ENCODE results near the gene GHDC.

The GHDC gene

GRCh38 chr17:42203354-42203753 lies 9.1 kb upstream of the GHDC start:
- Histone ChIP-seq H3K9me3 (ENCODE audit: control insufficient read depth in 2 of 2, low read length in 2 of 2) (no peaks in the 10 kb centered on the region), H3K9ac (ENCODE audit: low read depth in 1 of 2, low read length in 2 of 2) (no peak overlapping the region), H3K27me3 (ENCODE audit: control insufficient read depth in 2 of 2, insufficient read depth in 2 of 2, low read length in 2 of 2) (no peaks in the 10 kb centered on the region), H3K36me3 (ENCODE audit: control insufficient read depth in 2 of 2, insufficient read depth in 2 of 2, low read length in 2 of 2) (peaks cover 22 to 33% of the 10 kb centered on the region in 2 donors), H3K4me3 (ENCODE audit: low read length in 2 of 2) (no peak overlapping the region), H3K4me1 (ENCODE audit: control insufficient read depth in 2 of 2, insufficient read depth in 2 of 2, low read length in 2 of 2) (peaks cover 3 to 13% of the 10 kb centered on the region in 2 donors), H3K27ac (ENCODE audit: low read depth in 2 of 2, low read length in 2 of 2) (no peak overlapping the region)

GRCh38 chr17:42202696-42203095 lies 8.4 kb upstream of the GHDC start:
- Histone ChIP-seq H3K27ac (ENCODE audit: low read depth in 2 of 2, low read length in 2 of 2) (no peak overlapping the region), H3K4me1 (ENCODE audit: control insufficient read depth in 2 of 2, insufficient read depth in 2 of 2, low read length in 2 of 2) (peaks cover 3 to 13% of the 10 kb centered on the region in 2 donors), H3K9ac (ENCODE audit: low read depth in 1 of 2, low read length in 2 of 2) (no peak overlapping the region), H3K36me3 (ENCODE audit: control insufficient read depth in 2 of 2, insufficient read depth in 2 of 2, low read length in 2 of 2) (peaks cover 22 to 33% of the 10 kb centered on the region in 2 donors), H3K27me3 (ENCODE audit: control insufficient read depth in 2 of 2, insufficient read depth in 2 of 2, low read length in 2 of 2) (no peaks in the 10 kb centered on the region), H3K4me3 (ENCODE audit: low read length in 2 of 2) (no peak overlapping the region), H3K9me3 (ENCODE audit: control insufficient read depth in 2 of 2, low read length in 2 of 2) (no peaks in the 10 kb centered on the region)

GRCh38 chr17:42202159-42202558 lies 7.9 kb upstream of the GHDC start:
- Histone ChIP-seq H3K27me3 (ENCODE audit: control insufficient read depth in 2 of 2, insufficient read depth in 2 of 2, low read length in 2 of 2) (no peaks in the 10 kb centered on the region), H3K36me3 (ENCODE audit: control insufficient read depth in 2 of 2, insufficient read depth in 2 of 2, low read length in 2 of 2) (peaks cover 18 to 28% of the 10 kb centered on the region in 2 donors), H3K27ac (ENCODE audit: low read depth in 2 of 2, low read length in 2 of 2) (no peak overlapping the region), H3K4me1 (ENCODE audit: control insufficient read depth in 2 of 2, insufficient read depth in 2 of 2, low read length in 2 of 2) (peaks cover 3 to 13% of the 10 kb centered on the region in 2 donors), H3K9ac (ENCODE audit: low read depth in 1 of 2, low read length in 2 of 2) (no peak overlapping the region), H3K4me3 (ENCODE audit: low read length in 2 of 2) (no peak overlapping the region), H3K9me3 (ENCODE audit: control insufficient read depth in 2 of 2, low read length in 2 of 2) (no peaks in the 10 kb centered on the region)

- Histone ChIP-seq H3K4me3 (ENCODE audit: low read length in 2 of 2) (no peak overlapping the region), H3K27ac (ENCODE audit: low read depth in 2 of 2, low read length in 2 of 2) (peak overlapping the region in 1 of 2 donors; percentile 65), H3K4me1 (ENCODE audit: control insufficient read depth in 2 of 2, insufficient read depth in 2 of 2, low read length in 2 of 2) (peaks cover 3 to 13% of the 10 kb centered on the region in 2 donors), H3K9ac (ENCODE audit: low read depth in 1 of 2, low read length in 2 of 2) (no peak overlapping the region), H3K27me3 (ENCODE audit: control insufficient read depth in 2 of 2, insufficient read depth in 2 of 2, low read length in 2 of 2) (no peaks in the 10 kb centered on the region), H3K36me3 (ENCODE audit: control insufficient read depth in 2 of 2, insufficient read depth in 2 of 2, low read length in 2 of 2) (peaks cover 18 to 27% of the 10 kb centered on the region in 2 donors), H3K9me3 (ENCODE audit: control insufficient read depth in 2 of 2, low read length in 2 of 2) (no peaks in the 10 kb centered on the region)
These were observed 7.1 kb upstream of the GHDC start for GRCh38 chr17:42201458-42201772.

GRCh38 chr17:42200706-42201457 lies 6.6 kb upstream of the GHDC start:
- peaks cover 3 to 13% of the 10 kb centered on the region in 2 donors for H3K4me1 ChIP-seq (ENCODE audit: control insufficient read depth in 2 of 2, insufficient read depth in 2 of 2, low read length in 2 of 2)
- peak overlapping the region; percentile 39 to 65 for H3K27ac ChIP-seq (ENCODE audit: low read depth in 2 of 2, low read length in 2 of 2)
- no peaks in the 10 kb centered on the region for H3K27me3 ChIP-seq (ENCODE audit: control insufficient read depth in 2 of 2, insufficient read depth in 2 of 2, low read length in 2 of 2)
- no peak overlapping the region for H3K4me3 ChIP-seq (ENCODE audit: low read length in 2 of 2)
- no peaks in the 10 kb centered on the region for H3K9me3 ChIP-seq (ENCODE audit: control insufficient read depth in 2 of 2, low read length in 2 of 2)
- H3K9ac ChIP-seq (ENCODE audit: low read depth in 1 of 2, low read length in 2 of 2), result peak overlapping the region in 1 of 2 donors; percentile 28
- peaks cover 18 to 23% of the 10 kb centered on the region in 2 donors for H3K36me3 ChIP-seq (ENCODE audit: control insufficient read depth in 2 of 2, insufficient read depth in 2 of 2, low read length in 2 of 2)

- no peak overlapping the region for H3K4me3 ChIP-seq (ENCODE audit: low read length in 2 of 2)
- no peaks in the 10 kb centered on the region for H3K27me3 ChIP-seq (ENCODE audit: control insufficient read depth in 2 of 2, insufficient read depth in 2 of 2, low read length in 2 of 2)
- peaks cover 15 to 16% of the 10 kb centered on the region in 2 donors for H3K36me3 ChIP-seq (ENCODE audit: control insufficient read depth in 2 of 2, insufficient read depth in 2 of 2, low read length in 2 of 2)
- H3K9me3 ChIP-seq (ENCODE audit: control insufficient read depth in 2 of 2, low read length in 2 of 2), result no peaks in the 10 kb centered on the region
- no peak overlapping the region for H3K9ac ChIP-seq (ENCODE audit: low read depth in 1 of 2, low read length in 2 of 2)
- H3K4me1 ChIP-seq (ENCODE audit: control insufficient read depth in 2 of 2, insufficient read depth in 2 of 2, low read length in 2 of 2), result peaks cover 3 to 14% of the 10 kb centered on the region in 2 donors
- H3K27ac ChIP-seq (ENCODE audit: low read depth in 2 of 2, low read length in 2 of 2), result no peak overlapping the region
These were observed 5.2 kb upstream of the GHDC start for GRCh38 chr17:42199416-42200011.

GRCh38 chr17:42198897-42199296 lies 4.6 kb upstream of the GHDC start:
- H3K4me3 ChIP-seq (ENCODE audit: low read length in 2 of 2), result no peak overlapping the region
- no peak overlapping the region for H3K9ac ChIP-seq (ENCODE audit: low read depth in 1 of 2, low read length in 2 of 2)
- H3K27me3 ChIP-seq (ENCODE audit: control insufficient read depth in 2 of 2, insufficient read depth in 2 of 2, low read length in 2 of 2), result no peaks in the 10 kb centered on the region
- peaks cover 6 to 19% of the 10 kb centered on the region in 2 donors for H3K4me1 ChIP-seq (ENCODE audit: control insufficient read depth in 2 of 2, insufficient read depth in 2 of 2, low read length in 2 of 2)
- peaks cover 10 to 12% of the 10 kb centered on the region in 2 donors for H3K36me3 ChIP-seq (ENCODE audit: control insufficient read depth in 2 of 2, insufficient read depth in 2 of 2, low read length in 2 of 2)
- H3K27ac ChIP-seq (ENCODE audit: low read depth in 2 of 2, low read length in 2 of 2), result peak overlapping the region in 1 of 2 donors; percentile 52
- no peaks in the 10 kb centered on the region for H3K9me3 ChIP-seq (ENCODE audit: control insufficient read depth in 2 of 2, low read length in 2 of 2)

GRCh38 chr17:42197564-42198156 lies 3.4 kb upstream of the GHDC start:
- Histone ChIP-seq H3K27me3 (ENCODE audit: control insufficient read depth in 2 of 2, insufficient read depth in 2 of 2, low read length in 2 of 2) (no peaks in the 10 kb centered on the region), H3K36me3 (ENCODE audit: control insufficient read depth in 2 of 2, insufficient read depth in 2 of 2, low read length in 2 of 2) (peaks cover 8 to 9% of the 10 kb centered on the region in 2 donors), H3K4me3 (ENCODE audit: low read length in 2 of 2) (no peak overlapping the region), H3K27ac (ENCODE audit: low read depth in 2 of 2, low read length in 2 of 2) (no peak overlapping the region), H3K9me3 (ENCODE audit: control insufficient read depth in 2 of 2, low read length in 2 of 2) (no peaks in the 10 kb centered on the region), H3K9ac (ENCODE audit: low read depth in 1 of 2, low read length in 2 of 2) (no peak overlapping the region), H3K4me1 (ENCODE audit: control insufficient read depth in 2 of 2, insufficient read depth in 2 of 2, low read length in 2 of 2) (peaks cover 19 to 23% of the 10 kb centered on the region in 2 donors)

- H3K27me3 ChIP-seq (ENCODE audit: control insufficient read depth in 2 of 2, insufficient read depth in 2 of 2, low read length in 2 of 2), result no peaks in the 10 kb centered on the region
- no peaks in the 10 kb centered on the region for H3K9me3 ChIP-seq (ENCODE audit: control insufficient read depth in 2 of 2, low read length in 2 of 2)
- H3K36me3 ChIP-seq (ENCODE audit: control insufficient read depth in 2 of 2, insufficient read depth in 2 of 2, low read length in 2 of 2), result peaks cover 0 to 2% of the 10 kb centered on the region in 2 donors
- H3K9ac ChIP-seq (ENCODE audit: low read depth in 1 of 2, low read length in 2 of 2), result peak overlapping the region; percentile 78 to 93
- peaks cover 10 to 15% of the 10 kb centered on the region in 2 donors for H3K4me1 ChIP-seq (ENCODE audit: control insufficient read depth in 2 of 2, insufficient read depth in 2 of 2, low read length in 2 of 2)
- peak overlapping the region; percentile 97 to 100 for H3K4me3 ChIP-seq (ENCODE audit: low read length in 2 of 2)
- no peak overlapping the region for H3K27ac ChIP-seq (ENCODE audit: low read depth in 2 of 2, low read length in 2 of 2)
These were observed 902 bp downstream of the GHDC start for GRCh38 chr17:42193216-42193968.
